Measurements from ENCODE around the gene GPC6.
"Not testable (repeated sequence)": the region's sequence is repeated elsewhere in the genome, so short reads cannot be mapped to it uniquely, and the experiment has no call there.

The GPC6 gene

DNA sequence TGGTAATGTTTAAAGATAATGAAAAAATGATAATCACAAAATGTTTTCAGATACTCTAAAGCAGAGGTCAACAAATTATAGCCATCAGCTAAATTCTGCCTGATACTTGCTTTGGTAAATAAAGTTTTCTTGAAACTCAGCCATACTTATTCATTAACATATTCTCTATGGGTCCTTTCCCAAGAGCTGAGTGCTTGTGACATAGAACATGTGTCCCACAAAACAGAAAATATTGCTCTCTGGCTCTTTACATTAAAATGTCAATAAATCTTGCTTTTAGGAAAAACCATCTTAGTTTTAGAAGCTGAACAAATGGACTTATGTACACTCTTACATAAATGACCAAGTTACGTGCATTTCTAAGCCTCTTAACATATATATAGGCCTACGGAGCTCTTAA, 945.8 kb downstream of the GPC6 start:
- DNase-seq (ENCODE audit: low read depth), result no peak

GRCh38 chr13:94173312-94173854, 946.8 kb downstream of the GPC6 start:
- DNase-seq (ENCODE audit: low read depth), result no peak

DNA sequence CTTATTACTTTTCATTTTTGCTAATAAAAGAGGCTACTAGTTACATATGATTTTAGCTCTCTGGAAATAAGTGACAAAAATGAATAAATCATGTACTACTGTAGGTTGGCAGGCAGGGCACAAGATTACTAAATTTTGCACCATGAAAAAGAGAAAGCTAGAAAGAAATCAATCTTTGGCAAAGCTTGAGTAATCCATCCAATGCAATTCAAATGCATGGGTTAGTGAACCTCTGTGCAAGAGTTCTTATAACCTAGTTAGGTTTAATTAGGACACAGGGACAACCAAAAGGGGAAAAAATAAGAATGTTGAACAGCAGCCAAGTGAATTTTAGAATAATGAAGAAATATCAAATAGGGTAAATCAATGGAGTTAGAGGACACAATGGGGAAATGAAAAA, 947.4 kb downstream of the GPC6 start:
- no peak for DNase-seq (ENCODE audit: low read depth)

GRCh38 chr13:94175076-94175475, 948.5 kb downstream of the GPC6 start:
- no peak for DNase-seq (ENCODE audit: low read depth)

- no peak for DNase-seq (ENCODE audit: low read depth)
Observed at GRCh38 chr13:94176561-94176960, 950.0 kb downstream of the GPC6 start.

DNA sequence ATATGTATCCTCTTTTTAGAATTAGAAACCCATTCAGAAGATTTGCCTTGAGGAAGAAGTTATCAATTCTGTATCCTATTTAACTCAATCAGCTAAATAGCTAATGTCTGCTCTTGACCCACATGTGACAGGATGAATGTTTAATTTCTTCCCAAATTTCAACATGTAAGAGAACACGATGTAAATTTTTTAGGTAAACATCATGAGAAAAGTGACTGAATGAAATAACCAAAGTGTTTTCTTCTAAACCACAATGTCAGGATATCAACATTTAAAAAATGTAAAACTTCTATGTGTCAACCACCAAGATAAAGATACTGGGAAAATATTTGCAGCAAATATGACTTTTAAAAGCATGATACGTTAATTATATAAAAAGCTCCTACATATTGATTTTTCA, 950.4 kb downstream of the GPC6 start:
- no peak for DNase-seq (ENCODE audit: low read depth)

DNA sequence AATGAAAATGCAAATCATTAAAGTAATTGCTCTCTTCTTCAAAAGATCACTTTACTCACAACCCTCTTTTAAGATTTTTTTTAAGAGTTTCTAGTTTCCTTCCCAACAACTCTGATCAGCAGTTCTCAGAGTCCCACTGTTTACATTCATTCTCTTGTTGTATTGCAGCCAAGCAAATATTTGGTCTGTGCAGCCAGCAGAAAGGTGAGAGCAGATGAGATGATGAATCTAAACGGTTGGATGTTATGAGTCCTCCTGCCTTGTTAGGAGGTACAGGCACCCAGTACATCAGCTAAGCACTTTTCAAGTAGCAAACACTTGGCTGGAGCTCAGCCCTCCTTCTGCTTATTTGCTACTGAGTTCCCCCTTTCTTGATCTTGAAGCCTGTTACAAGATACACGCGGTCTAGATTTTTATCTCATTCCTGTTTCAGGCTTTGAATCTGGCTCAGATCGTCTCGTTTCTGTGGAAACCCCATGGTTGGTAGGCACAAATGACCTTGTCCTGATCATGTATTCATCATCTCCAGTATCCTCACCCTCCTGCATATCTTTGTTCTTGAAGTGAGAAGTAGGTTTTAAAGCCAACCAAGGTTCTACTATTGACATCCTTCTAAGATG, 952.1 kb downstream of the GPC6 start:
- no peak for DNase-seq (ENCODE audit: low read depth)

- DNase-seq (ENCODE audit: low read depth), result no peak
Observed at GRCh38 chr13:94181461-94182107, 955.0 kb downstream of the GPC6 start.

- no peak for DNase-seq (ENCODE audit: low read depth)
Observed at GRCh38 chr13:94182185-94182761, 955.7 kb downstream of the GPC6 start.

GRCh38 chr13:94186470-94186869, 959.9 kb downstream of the GPC6 start:
- no peak for DNase-seq (ENCODE audit: low read depth)

- no peak for DNase-seq (ENCODE audit: low read depth)
Observed at GRCh38 chr13:94188201-94188854, 961.7 kb downstream of the GPC6 start.

- DNase-seq (ENCODE audit: low read depth), result peak; percentile 5
Observed at GRCh38 chr13:94192431-94192975, 965.9 kb downstream of the GPC6 start.

DNA sequence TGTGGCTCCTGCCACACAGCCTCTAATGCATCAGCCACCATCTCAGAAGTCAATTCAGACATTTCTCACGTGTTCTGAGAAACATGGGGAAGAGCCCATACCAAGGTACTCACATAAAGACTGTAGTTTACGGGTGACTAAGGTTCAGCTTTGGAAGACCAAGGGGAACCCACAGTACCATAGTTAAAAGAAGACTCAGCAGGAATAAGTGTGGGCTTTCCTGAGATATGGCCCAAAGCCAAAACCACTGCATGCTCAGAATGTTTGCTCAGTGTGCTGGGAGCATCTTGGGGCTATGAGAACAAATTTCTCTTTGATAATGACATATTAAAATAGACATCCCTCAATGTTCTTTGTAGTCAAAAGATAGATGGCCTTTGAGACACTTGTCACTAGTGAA, 969.1 kb downstream of the GPC6 start:
- no peak for DNase-seq (ENCODE audit: low read depth)

DNA sequence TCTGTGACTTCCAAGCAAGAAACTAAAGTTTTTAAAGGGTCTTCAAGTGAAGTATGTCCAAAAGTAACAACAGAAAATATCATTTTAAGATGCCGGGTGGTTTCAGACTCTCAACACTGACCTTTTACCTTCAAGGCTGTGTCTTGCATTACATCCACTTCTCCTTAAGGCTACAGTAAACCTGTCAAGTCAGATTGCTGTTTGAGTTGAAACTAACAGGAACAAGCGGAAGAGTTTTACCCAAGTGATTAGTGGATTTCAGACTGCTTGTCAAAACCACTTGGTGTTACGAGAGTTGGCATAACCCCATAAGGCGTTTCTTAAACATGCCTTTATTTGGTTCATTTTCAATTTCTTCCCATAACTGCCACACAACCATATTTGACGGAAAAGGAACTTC, 969.8 kb downstream of the GPC6 start:
- no peak for DNase-seq (ENCODE audit: low read depth)

- no peak for DNase-seq (ENCODE audit: low read depth)
Observed at GRCh38 chr13:94198681-94199080, 972.1 kb downstream of the GPC6 start.

DNA sequence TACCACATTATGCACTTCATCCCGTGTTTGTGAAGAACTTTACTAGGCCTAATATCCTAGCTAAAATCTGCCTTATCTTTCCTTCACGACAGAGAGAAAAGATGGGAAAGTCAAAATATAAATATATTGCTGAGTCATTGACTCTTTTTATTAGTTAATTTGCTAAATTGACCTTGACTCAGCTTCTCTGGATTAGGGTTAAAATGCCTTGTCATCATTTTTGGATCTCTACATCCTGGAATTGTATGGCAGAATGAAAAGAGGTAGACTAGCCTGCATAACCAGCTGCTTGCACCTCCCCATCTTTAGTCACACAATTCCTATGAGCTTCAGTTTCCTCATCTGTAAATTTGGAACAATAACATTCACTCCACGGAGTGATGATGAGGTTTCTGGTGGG, 972.5 kb downstream of the GPC6 start:
- no peak for DNase-seq (ENCODE audit: low read depth)

GRCh38 chr13:94201022-94201421, 974.4 kb downstream of the GPC6 start:
- no peak for DNase-seq (ENCODE audit: low read depth)

DNA sequence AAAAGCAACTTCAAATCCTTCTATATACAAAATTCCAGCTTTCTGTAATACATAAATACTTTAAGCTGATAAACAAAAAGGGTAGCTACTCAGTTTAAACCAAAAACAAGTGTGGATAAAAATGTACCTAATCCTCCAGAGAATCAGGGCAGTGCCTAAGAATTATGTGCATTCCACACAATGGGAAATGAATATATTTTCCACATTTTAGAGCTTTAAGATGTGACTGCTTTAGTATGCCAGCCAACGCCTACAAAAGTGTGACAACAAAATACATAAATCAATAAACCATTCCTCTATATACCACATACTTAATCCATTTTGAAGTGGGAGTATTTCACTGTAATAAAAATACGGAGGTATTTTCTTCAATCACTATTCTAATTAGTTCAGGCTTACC, 977.6 kb downstream of the GPC6 start:
- no peak for DNase-seq (ENCODE audit: low read depth)

GRCh38 chr13:94204946-94205345, 978.3 kb downstream of the GPC6 start:
- no peak for DNase-seq (ENCODE audit: low read depth)

DNA sequence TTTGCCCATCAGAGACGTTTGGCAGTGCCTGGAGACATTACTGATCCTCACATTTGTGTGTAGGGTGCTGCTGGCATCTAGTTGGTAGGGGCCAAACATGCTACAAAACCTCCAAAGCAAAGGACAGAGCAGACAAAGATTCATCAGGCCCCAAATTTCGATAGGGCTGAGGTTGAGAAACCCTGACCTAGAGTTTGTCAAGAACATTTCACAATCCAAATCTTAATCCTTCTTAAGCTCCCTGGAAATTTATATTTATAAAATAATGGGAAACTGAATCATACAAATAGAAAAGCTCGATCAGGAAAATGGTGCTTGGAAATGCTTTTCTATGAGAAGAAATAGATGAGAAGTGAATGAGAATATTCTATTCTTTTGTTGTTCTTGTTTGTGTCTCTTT, 979.3 kb downstream of the GPC6 start:
- no peak for DNase-seq (ENCODE audit: low read depth)

DNA sequence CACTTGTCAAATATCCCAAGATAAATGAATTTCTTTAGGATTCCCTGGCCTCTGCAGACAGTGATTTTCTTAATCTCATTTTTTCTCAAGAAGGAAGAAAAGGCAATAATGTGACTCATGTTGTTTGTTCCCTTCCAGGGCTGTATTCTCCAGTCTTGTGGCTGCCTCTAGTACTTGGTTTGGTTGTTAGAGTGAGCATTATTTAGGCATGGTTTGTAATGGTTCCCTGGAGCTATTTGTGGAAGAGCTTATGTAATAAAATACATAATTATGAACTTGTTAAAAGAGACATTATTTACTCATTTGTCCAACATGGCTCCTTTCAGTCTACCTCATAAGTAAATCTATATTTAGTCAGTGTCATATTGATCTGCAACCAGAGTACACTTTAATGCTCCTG, 982.5 kb downstream of the GPC6 start:
- DNase-seq (ENCODE audit: low read depth), result no peak

DNA sequence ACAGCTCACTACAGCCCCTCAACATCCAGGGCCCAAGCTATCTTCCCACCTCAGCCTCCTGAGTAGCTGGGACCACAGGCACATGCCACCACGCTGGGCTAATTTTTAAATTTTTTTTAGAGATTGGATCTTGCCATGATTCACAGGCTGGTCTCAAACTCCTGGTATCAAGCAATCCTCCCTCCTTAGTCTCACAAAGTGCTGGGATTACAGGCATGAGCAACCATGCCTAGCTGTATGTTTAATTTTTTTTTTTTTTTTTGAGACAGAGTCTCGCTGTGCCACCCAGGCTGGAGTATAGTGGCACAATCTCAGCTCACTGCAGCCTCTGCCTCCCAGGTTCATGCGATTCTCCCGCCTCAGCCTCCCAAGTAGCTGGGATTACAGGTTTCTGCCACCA, 983.3 kb downstream of the GPC6 start:
- not testable (repeated sequence) for DNase-seq (ENCODE audit: low read depth)

GRCh38 chr13:94210816-94211215, 984.2 kb downstream of the GPC6 start:
- no peak for DNase-seq (ENCODE audit: low read depth)
